SK-N-SH treated with all-trans-retinoic acid at 6 μM for 48 hours (cell line): ENCODE results near the gene NRN1.
A peak's percentile ranks its signal among the peaks of the same experiment; 100 is the strongest.

Experiments
- ATAC-seq: fragments of 200-7000 bp; cut with Tn5 transposase; 3 replicates; pipeline ENCODE4 v1.9.1; 2020; ENCODE audit warnings: mild to moderate bottlenecking, moderate library complexity
- ARNTL ChIP-seq: fragments of 450-650 bp; formaldehyde crosslinking; IDR thresholded peaks from 2 replicates; pipeline ENCODE4 v1.5.0; 2020; ENCODE audit warnings: low read depth, mild to moderate bottlenecking, moderate library complexity, borderline replicate concordance
- BACH2 ChIP-seq: fragments of 250-450 bp; sonication (Bioruptor Pico); IDR thresholded peaks from 2 replicates; pipeline ENCODE4 v1.9.0; 2021; ENCODE audit warnings: mild to moderate bottlenecking, borderline replicate concordance
- CSDC2 ChIP-seq: fragments of 250-450 bp; sonication (Bioruptor Pico); IDR thresholded peaks from 2 replicates; pipeline ENCODE4 v1.5.0; 2020; ENCODE audit warnings: mild to moderate bottlenecking, moderate library complexity
- CSRNP3 ChIP-seq: fragments of 250-450 bp; sonication (Bioruptor Pico); IDR thresholded peaks from 2 replicates; pipeline ENCODE4 v1.5.1; 2021; ENCODE audit warnings: mild to moderate bottlenecking, moderate library complexity
- ESRRG ChIP-seq: fragments of 250-450 bp; sonication (Bioruptor Pico); IDR thresholded peaks from 2 replicates; pipeline ENCODE4 v1.6.1; 2021; ENCODE audit warnings: mild to moderate bottlenecking
- GLIS3 ChIP-seq: fragments of 250-450 bp; sonication (Bioruptor Pico); IDR thresholded peaks from 2 replicates; pipeline ENCODE4 v1.5.0; 2020; ENCODE audit warnings: mild to moderate bottlenecking, moderate library complexity
- ISL1 ChIP-seq: fragments of 250-450 bp; sonication (Bioruptor Pico); IDR thresholded peaks from 2 replicates; pipeline ENCODE4 v2.1.2; 2022; ENCODE audit warnings: mild to moderate bottlenecking, moderate library complexity
- OSR1 ChIP-seq: fragments of 250-450 bp; sonication (Bioruptor Pico); IDR thresholded peaks from 2 replicates; pipeline ENCODE4 v1.8.0; 2022; ENCODE audit warnings: moderate library complexity, mild to moderate bottlenecking, inconsistent platforms
- PPARA ChIP-seq: fragments of 250-450 bp; sonication (Bioruptor Pico); IDR thresholded peaks from 2 replicates; pipeline ENCODE4 v1.5.0; 2020; ENCODE audit warnings: mild to moderate bottlenecking, borderline replicate concordance
- RARB ChIP-seq: fragments of 250-450 bp; sonication (Bioruptor Pico); IDR thresholded peaks from 2 replicates; pipeline ENCODE4 v1.8.0; 2021; ENCODE audit warnings: mild to moderate bottlenecking, moderate library complexity
- TCF4 ChIP-seq: fragments of 250-450 bp; sonication (Bioruptor Pico); IDR thresholded peaks from 2 replicates; pipeline ENCODE4 v1.8.0; 2021; ENCODE audit warnings: mild to moderate bottlenecking, moderate library complexity, borderline replicate concordance
- TOX ChIP-seq: fragments of 250-450 bp; sonication (Bioruptor Pico); IDR thresholded peaks from 2 replicates; pipeline ENCODE4 v1.8.0; 2021; ENCODE audit warnings: mild to moderate bottlenecking, moderate library complexity, borderline replicate concordance
- ZC3H10 ChIP-seq: fragments of 250-450 bp; sonication (Bioruptor Pico); IDR thresholded peaks from 2 replicates; pipeline ENCODE4 v1.5.1; 2021; ENCODE audit warnings: mild to moderate bottlenecking, moderate library complexity
- ZFP3 ChIP-seq: fragments of 250-450 bp; sonication (Bioruptor Pico); IDR thresholded peaks from 2 replicates; pipeline ENCODE4 v1.5.0; 2020; ENCODE audit warnings: mild to moderate bottlenecking, moderate library complexity
- ZFP30 ChIP-seq: fragments of 450-650 bp; formaldehyde crosslinking; IDR thresholded peaks from 2 replicates; pipeline ENCODE4 v1.5.0; 2022; ENCODE audit warnings: mild to moderate bottlenecking, moderate library complexity
- ZNF8 ChIP-seq: fragments of 450-650 bp; formaldehyde crosslinking; IDR thresholded peaks from 2 replicates; pipeline ENCODE4 v1.5.0; 2020; ENCODE audit warnings: mild to moderate bottlenecking, moderate library complexity
- TF ChIP-seq, protein P1 (sequence below): fragments of 250-450 bp; sonication (Bioruptor Pico); IDR thresholded peaks from 2 replicates; pipeline ENCODE4 v1.8.0; 2020; ENCODE audit warnings: mild to moderate bottlenecking, moderate library complexity, borderline replicate concordance
- TF ChIP-seq, protein P2 (sequence below): fragments of 250-450 bp; sonication (Bioruptor Pico); IDR thresholded peaks from 2 replicates; pipeline ENCODE4 v1.5.0; 2020; ENCODE audit warnings: mild to moderate bottlenecking, moderate library complexity

The NRN1 gene

GRCh38 chr6:5998711-5999687, 7.7 kb downstream of the NRN1 start:
- ATAC-seq, result no peak
- TF ChIP-seq BACH2 (CRISPR knock-in tag) (no peak), ZFP30 (CRISPR knock-in tag) (no peak), TOX (CRISPR knock-in tag) (no peak), ISL1 (no peak), ESRRG (CRISPR knock-in tag) (no peak), RARB (CRISPR knock-in tag) (no peak), ARNTL (CRISPR knock-in tag) (no peak), ZC3H10 (CRISPR knock-in tag) (no peak), ZNF8 (CRISPR knock-in tag) (no peak)
- TF ChIP-seq, protein P1, sequence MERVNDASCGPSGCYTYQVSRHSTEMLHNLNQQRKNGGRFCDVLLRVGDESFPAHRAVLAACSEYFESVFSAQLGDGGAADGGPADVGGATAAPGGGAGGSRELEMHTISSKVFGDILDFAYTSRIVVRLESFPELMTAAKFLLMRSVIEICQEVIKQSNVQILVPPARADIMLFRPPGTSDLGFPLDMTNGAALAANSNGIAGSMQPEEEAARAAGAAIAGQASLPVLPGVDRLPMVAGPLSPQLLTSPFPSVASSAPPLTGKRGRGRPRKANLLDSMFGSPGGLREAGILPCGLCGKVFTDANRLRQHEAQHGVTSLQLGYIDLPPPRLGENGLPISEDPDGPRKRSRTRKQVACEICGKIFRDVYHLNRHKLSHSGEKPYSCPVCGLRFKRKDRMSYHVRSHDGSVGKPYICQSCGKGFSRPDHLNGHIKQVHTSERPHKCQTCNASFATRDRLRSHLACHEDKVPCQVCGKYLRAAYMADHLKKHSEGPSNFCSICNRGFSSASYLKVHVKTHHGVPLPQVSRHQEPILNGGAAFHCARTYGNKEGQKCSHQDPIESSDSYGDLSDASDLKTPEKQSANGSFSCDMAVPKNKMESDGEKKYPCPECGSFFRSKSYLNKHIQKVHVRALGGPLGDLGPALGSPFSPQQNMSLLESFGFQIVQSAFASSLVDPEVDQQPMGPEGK (CRISPR knock-in tag), result no peak
- TF ChIP-seq, protein P2, sequence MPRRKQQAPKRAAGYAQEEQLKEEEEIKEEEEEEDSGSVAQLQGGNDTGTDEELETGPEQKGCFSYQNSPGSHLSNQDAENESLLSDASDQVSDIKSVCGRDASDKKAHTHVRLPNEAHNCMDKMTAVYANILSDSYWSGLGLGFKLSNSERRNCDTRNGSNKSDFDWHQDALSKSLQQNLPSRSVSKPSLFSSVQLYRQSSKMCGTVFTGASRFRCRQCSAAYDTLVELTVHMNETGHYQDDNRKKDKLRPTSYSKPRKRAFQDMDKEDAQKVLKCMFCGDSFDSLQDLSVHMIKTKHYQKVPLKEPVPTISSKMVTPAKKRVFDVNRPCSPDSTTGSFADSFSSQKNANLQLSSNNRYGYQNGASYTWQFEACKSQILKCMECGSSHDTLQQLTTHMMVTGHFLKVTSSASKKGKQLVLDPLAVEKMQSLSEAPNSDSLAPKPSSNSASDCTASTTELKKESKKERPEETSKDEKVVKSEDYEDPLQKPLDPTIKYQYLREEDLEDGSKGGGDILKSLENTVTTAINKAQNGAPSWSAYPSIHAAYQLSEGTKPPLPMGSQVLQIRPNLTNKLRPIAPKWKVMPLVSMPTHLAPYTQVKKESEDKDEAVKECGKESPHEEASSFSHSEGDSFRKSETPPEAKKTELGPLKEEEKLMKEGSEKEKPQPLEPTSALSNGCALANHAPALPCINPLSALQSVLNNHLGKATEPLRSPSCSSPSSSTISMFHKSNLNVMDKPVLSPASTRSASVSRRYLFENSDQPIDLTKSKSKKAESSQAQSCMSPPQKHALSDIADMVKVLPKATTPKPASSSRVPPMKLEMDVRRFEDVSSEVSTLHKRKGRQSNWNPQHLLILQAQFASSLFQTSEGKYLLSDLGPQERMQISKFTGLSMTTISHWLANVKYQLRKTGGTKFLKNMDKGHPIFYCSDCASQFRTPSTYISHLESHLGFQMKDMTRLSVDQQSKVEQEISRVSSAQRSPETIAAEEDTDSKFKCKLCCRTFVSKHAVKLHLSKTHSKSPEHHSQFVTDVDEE (CRISPR knock-in tag), result no peak
- TF ChIP-seq, all 23 proteins: peak for 0

GRCh38 chr6:5998236-5998635, 8.5 kb downstream of the NRN1 start:
- no peak for TF ChIP-seq ISL1
- no peak for TF ChIP-seq CSRNP3 (CRISPR knock-in tag)
- TF ChIP-seq, all 23 proteins: peak for 0
- ATAC-seq, result no peak

DNA sequence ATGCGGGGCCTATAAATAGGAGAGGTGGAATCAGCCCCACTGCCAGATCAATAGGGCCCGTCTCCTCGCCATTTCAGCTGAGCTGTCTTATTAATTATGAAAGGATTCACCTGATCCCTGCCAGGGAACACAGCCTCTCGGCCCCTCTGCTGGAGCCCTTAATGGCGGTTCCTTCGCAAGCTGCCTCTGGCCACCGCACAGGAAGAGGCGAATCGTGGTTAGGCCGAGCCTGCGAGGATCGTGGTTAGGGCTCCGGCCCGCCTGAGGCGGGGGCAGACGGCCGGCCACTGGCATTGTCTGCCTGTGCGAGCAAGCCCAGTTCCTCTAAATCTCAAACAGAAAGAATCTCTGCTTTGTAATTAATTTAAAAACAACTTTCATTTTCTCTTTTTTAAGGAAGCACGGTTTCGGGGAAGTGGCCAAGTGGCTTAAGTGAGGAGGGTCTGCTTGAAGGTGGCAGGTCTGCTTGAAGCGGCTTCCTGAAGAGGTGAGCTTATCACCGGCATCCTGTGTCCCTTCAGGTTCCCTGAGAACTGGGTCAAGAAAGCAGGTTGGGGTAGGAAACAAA, 9.2 kb downstream of the NRN1 start:
- ATAC-seq, result peak; percentile 4; the same call in 2 of the 3 replicates
- TF ChIP-seq CSDC2 (CRISPR knock-in tag) (no peak), GLIS3 (CRISPR knock-in tag) (no peak), TOX (CRISPR knock-in tag) (no peak)
- TF ChIP-seq, protein P1 (CRISPR knock-in tag), result no peak

- peak; percentile 79 for ATAC-seq
Observed at GRCh38 chr6:5996714-5997419, 9.9 kb downstream of the NRN1 start.

More at GRCh38 chr6:5996714-5997419, 9.9 kb downstream of the NRN1 start:
- TF ChIP-seq OSR1 (CRISPR knock-in tag) (no peak), TCF4 (no peak), ZFP30 (CRISPR knock-in tag) (no peak), GLIS3 (CRISPR knock-in tag) (no peak), ARNTL (CRISPR knock-in tag) (no peak), ZC3H10 (CRISPR knock-in tag) (no peak), BACH2 (CRISPR knock-in tag) (no peak), CSDC2 (CRISPR knock-in tag) (no peak), PPARA (CRISPR knock-in tag) (no peak), ZFP3 (CRISPR knock-in tag) (no peak), RARB (CRISPR knock-in tag) (no peak)
- TF ChIP-seq, protein P2 (CRISPR knock-in tag), result no peak
